HG02840 (cell line): ENCODE data around the gene MRO.
"Not testable (repeated sequence)": the region's sequence is repeated elsewhere in the genome, so short reads cannot be mapped to it uniquely, and the experiment has no call there.

Experiments used
- ATAC-seq: cut with Tn5 transposase; IDR thresholded peaks from one replicate; pipeline ENCODE4 v1.9.1; 2021; ENCODE audit warnings: mild to moderate bottlenecking, moderate library complexity, moderate number of reproducible peaks; ENCODE audit not compliant: unreplicated experiment, low FRiP score

Gene MRO

GRCh38 chr18:50793641-50794565 lies 25.9 kb downstream of the MRO start:
- ATAC-seq = no peak

- ATAC-seq = no peak
These were observed 26.9 kb downstream of the MRO start for GRCh38 chr18:50792885-50793284.

GRCh38 chr18:50791599-50792438 lies 28.0 kb downstream of the MRO start:
- ATAC-seq = no peak

- no peak for ATAC-seq
These were observed 28.9 kb downstream of the MRO start for GRCh38 chr18:50790948-50791347.

GRCh38 chr18:50790241-50790640 lies 29.6 kb downstream of the MRO start:
- ATAC-seq = no peak

- ATAC-seq = no peak
These were observed 31.5 kb downstream of the MRO start for GRCh38 chr18:50788284-50788683.

- no peak for ATAC-seq
These were observed 33.0 kb downstream of the MRO start for GRCh38 chr18:50786864-50787263.

GRCh38 chr18:50783553-50783952 lies 36.3 kb downstream of the MRO start:
- no peak for ATAC-seq

- not testable (repeated sequence) for ATAC-seq
These were observed 40.8 kb downstream of the MRO start for GRCh38 chr18:50779021-50779420.

- ATAC-seq = no peak
These were observed 43.4 kb downstream of the MRO start for GRCh38 chr18:50776383-50776782.

GRCh38 chr18:50775726-50776125 lies 44.1 kb downstream of the MRO start:
- ATAC-seq = no peak

- no peak for ATAC-seq
These were observed 44.6 kb downstream of the MRO start for GRCh38 chr18:50775207-50775606.

- no peak for ATAC-seq
These were observed 50.4 kb downstream of the MRO start for GRCh38 chr18:50769463-50769862.

- no peak for ATAC-seq
These were observed 62.5 kb downstream of the MRO start for GRCh38 chr18:50757358-50757757.

GRCh38 chr18:50754297-50754696 lies 65.5 kb downstream of the MRO start:
- ATAC-seq = no peak

GRCh38 chr18:50753311-50753710 lies 66.5 kb downstream of the MRO start:
- ATAC-seq = no peak

- ATAC-seq = no peak
These were observed 67.9 kb downstream of the MRO start for GRCh38 chr18:50751947-50752346.

GRCh38 chr18:50751490-50751889 lies 68.3 kb downstream of the MRO start:
- no peak for ATAC-seq

GRCh38 chr18:50750546-50750945 lies 69.3 kb downstream of the MRO start:
- no peak for ATAC-seq

- no peak for ATAC-seq
These were observed 69.9 kb downstream of the MRO start for GRCh38 chr18:50749945-50750344.

- no peak for ATAC-seq
These were observed 70.4 kb downstream of the MRO start for GRCh38 chr18:50749421-50749820.
